Endodermal cell (in vitro differentiated cells): ENCODE measurements around the gene TMEM52B. TPM values are rescaled to one million over a fixed set of nuclear protein-coding genes. Genes with fewer than 3 reads are reported as not detected.
"Not testable (repeated sequence)": the region's sequence is repeated elsewhere in the genome, so short reads cannot be mapped to it uniquely, and the experiment has no call there.

Experiments
- DNase-seq: peaks from one replicate; pipeline ENCODE4 v3.0.0-alpha.2; 2017
- H3K27ac ChIP-seq: 2 replicates; pipeline ENCODE4 v1.5.1; 2013; ENCODE audit warnings: mild to moderate bottlenecking, low read depth, low read length, moderate library complexity
- H3K27me3 ChIP-seq: 2 replicates; pipeline ENCODE4 v1.6.1; 2013; ENCODE audit warnings: mild to moderate bottlenecking, low read length, moderate library complexity; ENCODE audit not compliant: insufficient read depth, control insufficient read depth, poor library complexity, severe bottlenecking
- H3K36me3 ChIP-seq: 2 replicates; pipeline ENCODE4 v1.7.0; 2013; ENCODE audit warnings: mild to moderate bottlenecking, low read length, moderate library complexity; ENCODE audit not compliant: control insufficient read depth, insufficient read depth
- H3K4me1 ChIP-seq: one replicate; pipeline ENCODE4 v1.7.0; 2013; ENCODE audit warnings: low read length; ENCODE audit not compliant: control insufficient read depth, insufficient read depth
- H3K4me3 ChIP-seq: 2 replicates; pipeline ENCODE4 v1.5.1; 2013; ENCODE audit warnings: mild to moderate bottlenecking, low read length, moderate library complexity
- H3K9ac ChIP-seq: 2 replicates; pipeline ENCODE4 v1.6.1; 2013; ENCODE audit warnings: mild to moderate bottlenecking, low read length, moderate library complexity; ENCODE audit not compliant: poor library complexity, severe bottlenecking; ENCODE audit errors: extremely low read depth
- H3K9me3 ChIP-seq: 2 replicates; pipeline ENCODE4 v1.6.1; 2013; ENCODE audit warnings: mild to moderate bottlenecking, low read length, moderate library complexity; ENCODE audit not compliant: control insufficient read depth
- H3K27ac Mint-ChIP-seq: 2 replicates; pipeline ENCODE4 v1.8.0; 2020; ENCODE audit warnings: mixed read lengths
- H3K27me3 Mint-ChIP-seq: 2 replicates; pipeline ENCODE4 v1.8.0; 2021; ENCODE audit warnings: mild to moderate bottlenecking, mixed read lengths; ENCODE audit not compliant: insufficient read depth
- H3K36me3 Mint-ChIP-seq: 2 replicates; pipeline ENCODE4 v1.8.0; 2020; ENCODE audit warnings: low read depth, mixed read lengths
- H3K4me1 Mint-ChIP-seq: 2 replicates; pipeline ENCODE4 v1.8.0; 2020; ENCODE audit warnings: mixed read lengths
- H3K4me3 Mint-ChIP-seq: 2 replicates; pipeline ENCODE4 v1.8.0; 2020; ENCODE audit warnings: mild to moderate bottlenecking, moderate library complexity, mixed read lengths
- H3K9me3 Mint-ChIP-seq: 2 replicates; pipeline ENCODE4 v1.8.0; 2020; ENCODE audit warnings: mild to moderate bottlenecking, mixed read lengths
- CTCF ChIP-seq: fragments of 200-600 bp; sonication (generic); conservative IDR thresholded peaks from 2 replicates; pipeline ENCODE4 v1.5.0; 2021; ENCODE audit warnings: antibody characterized with exemption, mild to moderate bottlenecking
- WGBS, 2 experiments: methylation state at CpG; one replicate each; pipeline versions ENCODE4 v1.1.5 to v1.1.7; 2013; ENCODE audit warnings: missing lambda C conversion rate in 2 of 2, mixed read lengths in 1 of 2; ENCODE audit not compliant: insufficient coverage in 1 of 2, insufficient read length in 1 of 2; 5-methylcytosine and 5-hydroxymethylcytosine counted together
- total RNA-seq, 2 donors: library from RNA; stranded (reverse); fragmentation: NEBNext Ultra II Directional in 1 of 2; extraction: Animal tissue kit (Norgen Biotek cat#: 25700) in 1 of 2; gene quantifications; 2 replicates in 1 of 2; 3 replicates in 1 of 2; pipeline ENCODE4 v1.2.1, GENCODE V29; 2021

TMEM52B gene
- total RNA-seq, 2 donors from 2014 or later, result not detected

- peaks cover 11% of the 10 kb centered on the region for H3K9me3 ChIP-seq
- peak overlapping the region; percentile 95 for H3K9ac ChIP-seq
- H3K9me3 Mint-ChIP-seq, result no peaks in the 10 kb centered on the region
- 49% methylated on average over 2 of the region's 2 CpGs; no CpG with 5 or more reads in 1 of the 2 experiments for WGBS, 2 experiments
- DNase-seq, result no peak
- peak overlapping the region; percentile 95 for H3K4me3 ChIP-seq
- TF ChIP-seq CTCF, result no peak
- H3K27me3 ChIP-seq, result no peaks in the 10 kb centered on the region
- no peak overlapping the region for H3K27ac ChIP-seq
- H3K36me3 ChIP-seq, result peaks cover 39% of the 10 kb centered on the region
- no peaks in the 10 kb centered on the region for H3K4me1 ChIP-seq
- no peaks in the 10 kb centered on the region for H3K27me3 Mint-ChIP-seq
- peaks cover 46% of the 10 kb centered on the region for H3K36me3 Mint-ChIP-seq
- H3K4me1 Mint-ChIP-seq, result peaks cover 25% of the 10 kb centered on the region
- peak overlapping the region; percentile 99 for H3K27ac Mint-ChIP-seq
- peak overlapping the region; percentile 90 for H3K4me3 Mint-ChIP-seq
These were observed 36.6 kb downstream of the TMEM52B start for GRCh38 chr12:10215436-10215835.

- WGBS, 2 experiments, result 93 to 96% methylated on average over 7 to 13 of the region's 13 CpGs
- peak overlapping the region; percentile 95 for H3K4me3 ChIP-seq
- H3K27ac Mint-ChIP-seq, result peak overlapping the region; percentile 99
- not testable (repeated sequence) for DNase-seq, H3K27ac ChIP-seq, H3K27me3 Mint-ChIP-seq, H3K27me3 ChIP-seq, H3K9ac ChIP-seq, H3K4me1 ChIP-seq, H3K9me3 Mint-ChIP-seq
- peaks cover 51% of the 10 kb centered on the region for H3K36me3 Mint-ChIP-seq
- peak overlapping the region; percentile 90 for H3K4me3 Mint-ChIP-seq
- H3K36me3 ChIP-seq, result peaks cover 44% of the 10 kb centered on the region
- H3K9me3 ChIP-seq, result peaks cover 11% of the 10 kb centered on the region
- H3K4me1 Mint-ChIP-seq, result peaks cover 29% of the 10 kb centered on the region
These were observed 37.1 kb downstream of the TMEM52B start for GRCh38 chr12:10215946-10216345.

GRCh38 chr12:10218021-10218420 is 39.2 kb downstream of the TMEM52B start:
- DNase-seq, result no peak
- H3K4me3 ChIP-seq, result no peak overlapping the region
- no peaks in the 10 kb centered on the region for H3K9me3 Mint-ChIP-seq
- H3K27me3 Mint-ChIP-seq, result no peaks in the 10 kb centered on the region
- WGBS, 2 experiments, result 96 to 100% methylated on average over 5 to 6 of the region's 6 CpGs
- peaks cover 72% of the 10 kb centered on the region for H3K36me3 Mint-ChIP-seq
- peaks cover 65% of the 10 kb centered on the region for H3K36me3 ChIP-seq
- H3K27ac Mint-ChIP-seq, result no peak overlapping the region
- no peak overlapping the region for H3K27ac ChIP-seq
- no peak overlapping the region for H3K4me3 Mint-ChIP-seq
- no peaks in the 10 kb centered on the region for H3K4me1 ChIP-seq
- peaks cover 11% of the 10 kb centered on the region for H3K9me3 ChIP-seq
- no peak for TF ChIP-seq CTCF
- no peaks in the 10 kb centered on the region for H3K27me3 ChIP-seq
- H3K9ac ChIP-seq, result no peak overlapping the region
- peaks cover 21% of the 10 kb centered on the region for H3K4me1 Mint-ChIP-seq
